Esophagus muscularis mucosa (tissue), 3 donors: ENCODE data around the gene LRMDA.

Experiments
- POLR2A ChIP-seq: fragments of 450-650 bp; IDR thresholded peaks from one replicate; pipeline ENCODE4 v1.6.1; 2017; ENCODE audit warnings: antibody characterized with exemption, moderate library complexity, mild to moderate bottlenecking, low read depth
- POLR2AphosphoS5 ChIP-seq, 2 donors: sonication (generic); formaldehyde crosslinking; IDR thresholded peaks; one replicate each; pipeline ENCODE4 v1.6.1; 2017; ENCODE audit warnings: antibody characterized with exemption in 2 of 2
- TF ChIP-seq, protein P1 (sequence below), 3 experiments: fragments of 200-600 bp in 2 of 3; fragments of 450-650 bp in 1 of 3; sonication (generic) in 2 of 3; IDR thresholded peaks; one replicate each; pipeline ENCODE4 v1.5.1; 2017 to 2019; ENCODE audit warnings: antibody characterized with exemption in 3 of 3, mild to moderate bottlenecking in 2 of 3, moderate library complexity in 1 of 3

DNA sequence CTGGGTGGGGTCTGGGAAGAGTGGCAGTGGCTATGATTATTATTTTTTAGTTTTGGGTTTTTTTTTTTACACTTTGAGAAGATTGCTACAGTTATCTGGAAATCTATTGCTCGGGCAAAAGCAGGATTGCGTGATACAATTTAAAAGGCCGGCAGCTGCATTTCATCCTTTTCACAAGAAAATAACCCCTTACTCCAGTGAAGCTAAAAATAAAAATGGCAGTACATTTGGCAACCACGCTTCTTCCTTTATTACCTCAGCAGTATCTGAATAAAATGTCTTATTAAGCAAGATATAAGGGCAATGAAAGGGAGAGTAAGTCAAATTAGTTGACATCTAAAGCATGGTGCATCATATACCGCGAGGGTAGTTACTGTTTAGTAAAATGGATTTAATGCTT lies 496.8 kb downstream of the LRMDA start:
- TF ChIP-seq POLR2AphosphoS5 (IDR thresholded peaks at IDR 0.05) (no peak), POLR2A (no peak)
- TF ChIP-seq, protein P1, sequence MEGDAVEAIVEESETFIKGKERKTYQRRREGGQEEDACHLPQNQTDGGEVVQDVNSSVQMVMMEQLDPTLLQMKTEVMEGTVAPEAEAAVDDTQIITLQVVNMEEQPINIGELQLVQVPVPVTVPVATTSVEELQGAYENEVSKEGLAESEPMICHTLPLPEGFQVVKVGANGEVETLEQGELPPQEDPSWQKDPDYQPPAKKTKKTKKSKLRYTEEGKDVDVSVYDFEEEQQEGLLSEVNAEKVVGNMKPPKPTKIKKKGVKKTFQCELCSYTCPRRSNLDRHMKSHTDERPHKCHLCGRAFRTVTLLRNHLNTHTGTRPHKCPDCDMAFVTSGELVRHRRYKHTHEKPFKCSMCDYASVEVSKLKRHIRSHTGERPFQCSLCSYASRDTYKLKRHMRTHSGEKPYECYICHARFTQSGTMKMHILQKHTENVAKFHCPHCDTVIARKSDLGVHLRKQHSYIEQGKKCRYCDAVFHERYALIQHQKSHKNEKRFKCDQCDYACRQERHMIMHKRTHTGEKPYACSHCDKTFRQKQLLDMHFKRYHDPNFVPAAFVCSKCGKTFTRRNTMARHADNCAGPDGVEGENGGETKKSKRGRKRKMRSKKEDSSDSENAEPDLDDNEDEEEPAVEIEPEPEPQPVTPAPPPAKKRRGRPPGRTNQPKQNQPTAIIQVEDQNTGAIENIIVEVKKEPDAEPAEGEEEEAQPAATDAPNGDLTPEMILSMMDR (IDR thresholded peaks at IDR 0.05) = no peak
